Right lobe of liver (tissue), 6 donors: ENCODE measurements around the gene APAF1. TPM values are rescaled to one million over a fixed set of nuclear protein-coding genes. Genes with fewer than 3 reads are reported as not detected.
A peak's percentile ranks its signal among the peaks of the same experiment; 100 is the strongest.

ENCODE experiments used
- ATAC-seq, 4 donors: fragments of 200-7000 bp; cut with Tn5 transposase; one replicate each; pipeline ENCODE4 v1.9.1; 2020; ENCODE audit warnings: mild to moderate bottlenecking in 4 of 4, moderate library complexity in 4 of 4
- DNase-seq, 3 donors: peaks; one replicate each; pipeline ENCODE4 v3.0.0-alpha.2; 2020
- H3K27ac ChIP-seq, 3 donors: fragments of 200-600 bp; one replicate each; pipeline ENCODE4 v1.8.0; 2022
- H3K27me3 ChIP-seq, 2 donors: fragments of 200-600 bp; one replicate each; pipeline ENCODE4 v1.8.0; 2022
- H3K36me3 ChIP-seq, 4 donors: fragments of 200-600 bp; sonication (generic) in 1 of 4; one replicate each; pipeline versions ENCODE4 v1.5.1 to v1.8.0; 2017 to 2022; ENCODE audit warnings: control low read depth in 1 of 4
- H3K4me1 ChIP-seq, 4 donors: fragments of 200-600 bp; sonication (generic) in 1 of 4; one replicate each; pipeline versions ENCODE4 v1.5.1 to v1.8.0; 2017 to 2022; ENCODE audit warnings: control low read depth in 1 of 4
- H3K4me3 ChIP-seq, 3 donors: fragments of 200-600 bp; one replicate each; pipeline ENCODE4 v1.8.0; 2022
- H3K9me3 ChIP-seq, 4 donors: fragments of 200-600 bp; sonication (generic) in 1 of 4; one replicate each; pipeline versions ENCODE4 v1.5.1 to v1.8.0; 2017 to 2022; ENCODE audit warnings: control low read depth in 1 of 4
- CTCF ChIP-seq, 4 donors: fragments of 200-600 bp in 3 of 4; fragments of 450-650 bp in 1 of 4; IDR thresholded peaks; one replicate each; pipeline versions ENCODE4 v1.5.1 to v1.8.0; 2016 to 2022; ENCODE audit warnings: antibody characterized with exemption in 4 of 4, mild to moderate bottlenecking in 2 of 4
- POLR2A ChIP-seq: fragments of 450-650 bp; IDR thresholded peaks from one replicate; pipeline ENCODE4 v1.6.1; 2017; ENCODE audit warnings: antibody characterized with exemption, mild to moderate bottlenecking
- WGBS: methylation state at CpG from one replicate; pipeline ENCODE4 v1.1.6; 2018; ENCODE audit warnings: low coverage, low lambda C conversion rate; ENCODE audit not compliant: insufficient coverage; ENCODE audit errors: missing lambda C conversion rate; 5-methylcytosine and 5-hydroxymethylcytosine counted together
- intact Hi-C, 2 donors: fragments of 100-400 bp; cut with DNase I; formaldehyde crosslinking; loops; one replicate each; pipeline versions ENCODE4 v1.11.2 to v1.14.1; 2022
- total RNA-seq, 6 experiments: library from RNA; depleted of rRNA in 2 of 6; stranded (reverse); fragments of >200 nt in 2 of 6; fragmentation: NEBNext Ultra II Directional in 3 of 6; extraction: Animal tissue kit (Norgen Biotek cat#: 25700) in 3 of 6; gene quantifications; one replicate each; pipeline versions ENCODE4 v1.1.0 to v1.2.4, GENCODE V29; 2016 to 2023
- donor health status: DM: no; HTN: yes; CAD: no.
- donor health status: DM: no; HTN: no; CAD: no.
- donor health status: DM: no; HTN: no; CAD: no.
- donor health status: DM: no; HTN: yes; CAD: no.
- donor health status: DM: no; HTN: yes; CAD: no.

APAF1 gene
- total RNA-seq, 6 experiments from 2014 or later, result 4.5 to 12.3 (median 7.1) TPM

DNA sequence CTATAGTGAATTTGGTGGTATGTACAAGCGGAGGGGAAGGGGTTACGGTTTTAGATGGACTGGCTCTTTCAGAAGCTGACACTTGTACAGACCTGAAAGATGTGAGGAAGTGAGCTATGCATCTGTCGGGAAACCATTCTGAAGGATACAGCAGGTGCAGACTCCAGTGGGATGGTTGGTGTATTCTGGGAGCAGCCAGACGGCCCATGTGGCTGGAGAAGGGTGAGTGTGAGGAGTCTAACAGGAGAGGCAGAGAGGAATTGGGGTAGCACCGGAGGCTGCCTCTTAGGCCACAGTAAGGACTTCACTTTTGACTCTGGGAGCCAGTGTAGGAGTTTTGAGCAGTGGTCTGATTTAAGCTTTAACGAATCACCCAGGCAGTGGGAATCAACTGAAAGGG, 90.7 kb downstream of the APAF1 start:
- ATAC-seq (no peak), DNase-seq (no peak)
- Histone ChIP-seq H3K4me1 (peaks cover 0 to 9% (median 0%) of the 10 kb centered on the region in 4 donors), H3K4me3 (no peak overlapping the region), H3K27ac (no peak overlapping the region), H3K36me3 (peaks cover 0 to 4% (median 0%) of the 10 kb centered on the region in 4 donors), H3K9me3 (no peaks in the 10 kb centered on the region), H3K27me3 (no peaks in the 10 kb centered on the region)
- 97% methylated on average over 5 of the region's 6 CpGs for WGBS
- intact Hi-C loops, result no loop called here
- TF ChIP-seq CTCF (IDR thresholded peaks at IDR 0.05) (no peak), POLR2A (no peak)

- H3K9me3 ChIP-seq, result no peaks in the 10 kb centered on the region
- intact Hi-C loops, result no loop called here
- 77% methylated on average over 10 of the region's 10 CpGs for WGBS
Measured at GRCh38 chr12:98736352-98737321, 91.5 kb downstream of the APAF1 start.

GRCh38 chr12:98737322-98737712, 92.2 kb downstream of the APAF1 start:
- peaks cover 0 to 9% (median 0%) of the 10 kb centered on the region in 4 donors for H3K4me1 ChIP-seq
- TF ChIP-seq CTCF (IDR thresholded peaks at IDR 0.05) (no peak), POLR2A (no peak)
- 50% methylated on average over 4 of the region's 4 CpGs for WGBS
- H3K9me3 ChIP-seq, result no peaks in the 10 kb centered on the region
- H3K4me3 ChIP-seq, result no peak overlapping the region
- H3K36me3 ChIP-seq, result peaks cover 0 to 4% (median 0%) of the 10 kb centered on the region in 4 donors
- intact Hi-C loops, result no loop called here
- H3K27me3 ChIP-seq, result no peaks in the 10 kb centered on the region
- DNase-seq (no peak), ATAC-seq (no peak)
- H3K27ac ChIP-seq, result no peak overlapping the region

More at GRCh38 chr12:98736352-98737321, 91.5 kb downstream of the APAF1 start:
- Histone ChIP-seq H3K27me3 (no peaks in the 10 kb centered on the region), H3K27ac (no peak overlapping the region), H3K4me3 (no peak overlapping the region), H3K36me3 (peaks cover 0 to 4% (median 0%) of the 10 kb centered on the region in 4 donors), H3K4me1 (peaks cover 0 to 9% (median 0%) of the 10 kb centered on the region in 4 donors)
- TF ChIP-seq POLR2A (no peak), CTCF (IDR thresholded peaks at IDR 0.05) (no peak)
- ATAC-seq (peak; percentile 92 to 97 (median 96)), DNase-seq (peak in 2 of 3 donors; percentile 51 to 63)

DNA sequence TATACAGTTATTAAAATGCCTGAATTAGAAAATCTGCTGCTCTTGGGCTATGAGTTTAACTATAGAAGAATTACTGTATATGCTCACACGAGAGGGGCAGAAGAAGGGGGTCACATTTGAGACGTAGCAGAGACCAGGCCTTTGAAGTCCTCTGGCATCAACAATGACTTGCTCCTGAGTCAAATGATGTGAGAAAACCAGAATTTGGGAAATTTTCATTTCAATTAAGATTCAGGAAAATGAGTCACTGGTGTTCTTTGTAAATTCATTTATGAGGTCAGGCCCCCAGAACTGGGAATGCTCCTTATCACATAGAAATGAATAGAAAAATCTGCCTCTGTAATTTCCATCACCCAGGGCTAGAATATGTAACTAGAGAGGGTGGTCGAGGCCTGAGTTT, 92.9 kb downstream of the APAF1 start:
- Histone ChIP-seq H3K27me3 (no peaks in the 10 kb centered on the region), H3K4me3 (no peak overlapping the region), H3K9me3 (no peaks in the 10 kb centered on the region), H3K36me3 (no peaks in the 10 kb centered on the region), H3K27ac (no peak overlapping the region), H3K4me1 (peaks cover 0 to 9% (median 0%) of the 10 kb centered on the region in 4 donors)
- DNase-seq (no peak), ATAC-seq (no peak)
- TF ChIP-seq CTCF (IDR thresholded peaks at IDR 0.05), result no peak
- 78% methylated on average over 3 of the region's 3 CpGs for WGBS
- intact Hi-C loops, result no loop called here
